SK-N-SH treated with all-trans-retinoic acid at 6 μM for 48 hours (cell line): Measurements from ENCODE around the gene RRP12.

ENCODE experiments used
- CSRNP3 ChIP-seq: fragments of 250-450 bp; sonication (Bioruptor Pico); IDR thresholded peaks from 2 replicates; pipeline ENCODE4 v1.5.1; 2021; ENCODE audit warnings: mild to moderate bottlenecking, moderate library complexity
- OSR1 ChIP-seq: fragments of 250-450 bp; sonication (Bioruptor Pico); IDR thresholded peaks from 2 replicates; pipeline ENCODE4 v1.8.0; 2022; ENCODE audit warnings: moderate library complexity, mild to moderate bottlenecking, inconsistent platforms
- PPARA ChIP-seq: fragments of 250-450 bp; sonication (Bioruptor Pico); IDR thresholded peaks from 2 replicates; pipeline ENCODE4 v1.5.0; 2020; ENCODE audit warnings: mild to moderate bottlenecking, borderline replicate concordance
- SNAI2 ChIP-seq: fragments of 250-450 bp; sonication (Bioruptor Pico); IDR thresholded peaks from 2 replicates; pipeline ENCODE4 v1.5.0; 2020; ENCODE audit warnings: mild to moderate bottlenecking, moderate library complexity
- ZC3H10 ChIP-seq: fragments of 250-450 bp; sonication (Bioruptor Pico); IDR thresholded peaks from 2 replicates; pipeline ENCODE4 v1.5.1; 2021; ENCODE audit warnings: mild to moderate bottlenecking, moderate library complexity
- ZFP30 ChIP-seq: fragments of 450-650 bp; formaldehyde crosslinking; IDR thresholded peaks from 2 replicates; pipeline ENCODE4 v1.5.0; 2022; ENCODE audit warnings: mild to moderate bottlenecking, moderate library complexity
- ZNF8 ChIP-seq: fragments of 450-650 bp; formaldehyde crosslinking; IDR thresholded peaks from 2 replicates; pipeline ENCODE4 v1.5.0; 2020; ENCODE audit warnings: mild to moderate bottlenecking, moderate library complexity

DNA sequence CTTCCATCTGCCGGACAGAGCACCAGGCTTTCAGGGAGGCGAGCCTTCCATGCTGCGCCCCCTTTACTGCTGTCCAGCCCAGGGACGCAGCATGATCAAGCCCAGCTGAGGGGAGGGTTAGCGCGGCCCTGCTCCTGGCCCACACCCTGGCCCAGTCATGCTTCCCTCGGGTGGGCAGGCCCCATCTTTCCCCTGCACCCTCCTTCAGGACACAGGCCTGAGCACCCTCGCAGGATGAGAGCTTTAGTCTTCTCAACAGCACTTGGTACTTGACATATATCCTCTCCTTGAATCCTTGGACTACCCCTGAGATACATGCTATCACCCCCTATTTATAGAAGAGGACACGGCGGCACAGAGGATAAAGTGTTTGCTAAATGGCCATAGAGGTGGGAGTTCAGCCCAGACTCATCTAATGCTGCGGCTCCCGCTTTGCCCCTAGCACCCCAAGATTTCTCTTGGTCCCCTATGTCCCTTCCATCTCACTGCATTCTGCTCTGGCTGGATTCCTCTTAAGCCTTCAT is 34.0 kb downstream of the RRP12 start:
- TF ChIP-seq PPARA (CRISPR knock-in tag) (no peak), CSRNP3 (no peak), OSR1 (CRISPR knock-in tag) (no peak), ZNF8 (CRISPR knock-in tag) (no peak), ZFP30 (CRISPR knock-in tag) (no peak), SNAI2 (CRISPR knock-in tag) (no peak), ZC3H10 (no peak)
